ENCODE measurements around the gene ASPDH. TPM values are rescaled to one million over a fixed set of nuclear protein-coding genes. Genes with fewer than 3 reads are reported as not detected.

The ASPDH gene
- total and polyA plus RNA-seq, 7 experiments from 2014 or later: not detected

DNA sequence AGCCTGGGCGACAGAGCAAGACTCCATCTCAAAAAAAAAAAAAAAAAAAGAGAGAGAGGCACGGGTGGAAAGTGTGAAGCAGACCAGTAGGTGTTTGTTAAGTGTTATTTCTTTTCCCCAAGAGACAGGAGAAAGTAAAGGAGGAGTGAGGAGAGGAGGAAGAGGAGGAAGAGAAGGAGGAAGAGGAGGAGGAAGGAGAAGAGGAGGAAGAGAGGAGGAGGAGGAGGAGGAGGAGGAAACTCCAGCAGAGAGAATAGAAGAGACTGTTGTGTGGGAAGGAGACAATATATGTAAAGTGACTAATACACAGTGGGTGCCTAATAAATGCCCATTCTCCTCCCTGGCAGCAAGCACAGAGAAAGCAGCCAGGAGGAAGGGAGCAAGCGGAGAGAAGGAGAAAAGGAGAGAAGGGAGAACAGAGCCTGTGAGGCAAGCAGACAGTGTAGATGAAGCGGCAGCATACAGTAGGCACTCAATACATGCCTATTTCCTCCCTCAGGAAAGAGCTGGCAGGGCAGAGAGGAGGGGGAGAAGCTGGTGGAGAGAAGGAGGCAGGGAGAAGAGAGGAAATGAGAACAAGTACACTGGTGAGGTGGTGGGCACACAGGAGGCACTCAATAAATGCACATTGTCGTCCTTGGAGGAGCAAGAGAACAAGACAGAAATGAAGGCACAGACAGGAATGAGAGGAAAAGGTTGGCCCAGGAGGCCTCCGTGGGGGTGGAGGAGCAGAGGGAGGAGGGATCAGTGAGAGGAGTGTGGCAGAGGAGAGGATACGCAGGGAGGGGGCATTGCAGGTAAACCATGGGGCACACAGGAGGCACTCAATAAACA is 19.3 kb downstream of the ASPDH start:
- H3K36me3 Mint-ChIP-seq: peaks cover 0 to 13% (median 2%) of the 10 kb centered on the region in 5 donors
- peaks cover 0 to 13% of the 10 kb centered on the region in 2 donors for H3K4me1 ChIP-seq (ENCODE audit: control insufficient read depth in 2 of 2, insufficient read depth in 2 of 2, low read length in 2 of 2)
- DNase-seq (no peak), ATAC-seq (no peak)
- H3K9me3 ChIP-seq (ENCODE audit: control insufficient read depth in 2 of 3, low read length in 3 of 3): no peaks in the 10 kb centered on the region
- peaks cover 0 to 1% (median 0%) of the 10 kb centered on the region in 11 donors for H3K9me3 Mint-ChIP-seq
- CTCF ChIA-PET: interaction anchor here (0.8 kb wide), 1 partner anchor 125 kb away, joined by 3 read pairs; no protein-coding TSS in a partner anchor
- POLR2A ChIA-PET: no interaction called here
- H3K27me3 ChIP-seq (ENCODE audit: control insufficient read depth in 2 of 2, insufficient read depth in 2 of 2, low read length in 2 of 2): no peaks in the 10 kb centered on the region
- H3K36me3 ChIP-seq (ENCODE audit: control insufficient read depth in 2 of 3, insufficient read depth in 3 of 3, low read length in 3 of 3): no peaks in the 10 kb centered on the region
- H3K4me1 Mint-ChIP-seq: peaks cover 12 to 24% (median 24%) of the 10 kb centered on the region in 7 donors
- H3K27ac ChIP-seq (ENCODE audit: low read depth, low read length): no peak overlapping the region
- intact Hi-C loops (cut with micrococcal nuclease): no loop called here
- H3K4me3 ChIP-seq (ENCODE audit: low read length): no peak overlapping the region
- H3K27ac Mint-ChIP-seq: peak overlapping the region in 2 of 9 donors; percentile 26 to 55
- H3K4me3 Mint-ChIP-seq: no peak overlapping the region
- peaks cover 0 to 8% (median 0%) of the 10 kb centered on the region in 5 donors for H3K27me3 Mint-ChIP-seq

DNA sequence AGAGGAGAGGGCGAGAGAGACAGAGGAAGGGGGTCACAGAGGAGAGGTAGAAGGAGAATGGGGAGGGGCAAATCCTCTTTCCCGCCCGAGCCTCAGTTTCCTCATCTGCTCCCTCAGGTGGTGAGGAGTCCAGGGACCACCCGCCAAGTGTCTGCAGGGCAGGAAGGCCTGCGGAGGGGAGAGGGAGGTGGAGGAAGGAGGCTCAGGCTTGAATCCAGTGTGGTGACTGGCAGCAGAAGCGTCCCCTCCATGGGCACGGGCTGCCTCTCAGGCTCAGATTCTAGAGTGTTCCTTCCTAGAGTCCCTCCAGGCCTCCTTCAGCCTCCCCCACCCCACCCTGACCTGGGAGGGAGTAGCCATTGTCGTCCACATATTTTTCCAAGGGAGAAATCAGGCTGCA is 20.5 kb downstream of the ASPDH start:
- H3K4me3 ChIP-seq (ENCODE audit: low read length): no peak overlapping the region
- peaks cover 12 to 33% (median 31%) of the 10 kb centered on the region in 7 donors for H3K4me1 Mint-ChIP-seq
- no peak overlapping the region for H3K27ac Mint-ChIP-seq
- H3K4me1 ChIP-seq (ENCODE audit: control insufficient read depth in 2 of 2, insufficient read depth in 2 of 2, low read length in 2 of 2): peaks cover 0 to 13% of the 10 kb centered on the region in 2 donors
- ATAC-seq (no peak), DNase-seq (no peak)
- no peaks in the 10 kb centered on the region for H3K9me3 ChIP-seq (ENCODE audit: control insufficient read depth in 2 of 3, low read length in 3 of 3)
- ChIA-PET POLR2A (no interaction called here), CTCF (no interaction called here)
- H3K4me3 Mint-ChIP-seq: no peak overlapping the region
- H3K27ac ChIP-seq (ENCODE audit: low read depth, low read length): no peak overlapping the region
- intact Hi-C loops (cut with micrococcal nuclease): no loop called here
- H3K36me3 Mint-ChIP-seq: peaks cover 0 to 16% (median 2%) of the 10 kb centered on the region in 5 donors
- no peaks in the 10 kb centered on the region for H3K36me3 ChIP-seq (ENCODE audit: control insufficient read depth in 2 of 3, insufficient read depth in 3 of 3, low read length in 3 of 3)
- peaks cover 0 to 8% (median 0%) of the 10 kb centered on the region in 5 donors for H3K27me3 Mint-ChIP-seq
- H3K27me3 ChIP-seq (ENCODE audit: control insufficient read depth in 2 of 2, insufficient read depth in 2 of 2, low read length in 2 of 2): no peaks in the 10 kb centered on the region
- peaks cover 0 to 1% (median 0%) of the 10 kb centered on the region in 11 donors for H3K9me3 Mint-ChIP-seq

DNA sequence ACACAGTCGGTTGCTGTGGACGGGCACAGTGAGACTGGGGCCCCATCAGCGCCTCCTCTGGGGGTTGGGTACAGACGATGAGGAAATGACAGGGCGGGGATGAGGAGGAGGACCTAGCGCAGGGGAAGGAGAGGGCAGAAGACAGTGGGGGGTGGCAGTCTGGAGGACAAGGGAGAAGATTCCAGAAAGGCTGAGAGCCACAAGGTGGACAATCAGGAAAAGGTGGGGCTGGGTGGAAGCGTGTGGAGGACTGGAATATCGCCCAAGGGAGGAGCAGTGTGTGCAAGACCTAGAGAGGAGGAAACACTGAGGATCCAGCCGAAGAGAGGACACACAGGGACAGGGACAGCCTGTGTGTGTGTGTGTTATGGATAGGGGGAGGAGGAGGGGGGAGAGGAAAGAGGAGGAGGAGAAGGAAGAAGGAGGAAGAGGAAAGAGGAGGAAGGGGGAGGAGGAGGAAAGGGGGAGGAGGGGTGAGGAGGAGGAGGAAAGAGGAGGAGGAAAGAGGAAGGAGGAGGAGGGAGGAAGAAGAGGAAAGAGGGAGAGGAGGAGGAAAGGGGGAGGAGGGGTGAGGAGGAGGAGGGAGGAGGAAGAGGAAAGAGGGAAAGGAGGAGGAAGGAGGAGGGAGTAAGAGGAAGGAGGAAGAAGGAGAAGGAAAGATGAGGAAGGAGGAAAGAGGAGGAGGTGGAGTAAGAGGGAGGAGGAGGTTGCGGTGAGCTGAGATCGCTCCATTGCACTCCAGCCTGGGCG is 21.2 kb downstream of the ASPDH start:
- H3K27ac Mint-ChIP-seq: peak overlapping the region in 6 of 9 donors; percentile 16 to 84 (median 61)

DNA sequence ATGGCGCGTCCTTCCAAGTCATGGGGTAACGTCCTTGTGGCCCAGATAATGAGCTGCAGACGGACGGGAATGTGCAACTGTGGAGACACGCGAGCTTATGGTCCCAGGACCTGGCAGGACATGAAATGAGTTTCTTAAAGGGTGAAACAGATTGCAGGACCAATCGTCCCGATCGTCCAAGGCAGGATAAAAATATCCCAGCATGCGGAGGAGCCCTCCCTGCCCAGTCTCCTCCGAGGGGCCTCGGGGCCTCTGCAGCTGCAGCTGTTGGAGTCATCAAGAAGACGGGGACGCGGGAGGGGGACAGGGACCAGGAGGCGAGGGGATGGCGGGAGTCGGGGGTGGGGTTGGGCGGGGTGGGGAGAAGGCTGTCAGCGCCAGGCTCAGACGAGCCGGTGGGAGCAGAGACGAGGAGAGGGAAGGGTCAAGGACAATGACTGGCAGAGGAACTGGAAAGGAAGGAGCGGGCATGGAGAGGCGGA is 22.7 kb downstream of the ASPDH start:
- intact Hi-C loops (cut with micrococcal nuclease): no loop called here
- CTCF ChIA-PET: no interaction called here
- no peaks in the 10 kb centered on the region for H3K36me3 ChIP-seq (ENCODE audit: control insufficient read depth in 2 of 3, insufficient read depth in 3 of 3, low read length in 3 of 3)
- H3K9me3 ChIP-seq (ENCODE audit: control insufficient read depth in 2 of 3, low read length in 3 of 3): no peaks in the 10 kb centered on the region
- peaks cover 0 to 16% (median 8%) of the 10 kb centered on the region in 5 donors for H3K36me3 Mint-ChIP-seq
- peaks cover 0 to 1% (median 0%) of the 10 kb centered on the region in 11 donors for H3K9me3 Mint-ChIP-seq
- H3K27me3 ChIP-seq (ENCODE audit: control insufficient read depth in 2 of 2, insufficient read depth in 2 of 2, low read length in 2 of 2): no peaks in the 10 kb centered on the region
- peak overlapping the region in 4 of 9 donors; percentile 20 to 84 (median 37) for H3K27ac Mint-ChIP-seq
- H3K4me3 Mint-ChIP-seq: peak overlapping the region in 4 of 10 donors; percentile 23 to 87 (median 50)
- H3K27me3 Mint-ChIP-seq: peaks cover 0 to 8% (median 0%) of the 10 kb centered on the region in 5 donors
- no peak overlapping the region for H3K4me3 ChIP-seq (ENCODE audit: low read length)
- ATAC-seq (no peak), DNase-seq (no peak)
- H3K4me1 ChIP-seq (ENCODE audit: control insufficient read depth in 2 of 2, insufficient read depth in 2 of 2, low read length in 2 of 2): peaks cover 0 to 13% of the 10 kb centered on the region in 2 donors
- peaks cover 12 to 41% (median 33%) of the 10 kb centered on the region in 7 donors for H3K4me1 Mint-ChIP-seq
- POLR2A ChIA-PET: no interaction called here
- no peak overlapping the region for H3K27ac ChIP-seq (ENCODE audit: low read depth, low read length)

More for the DNA sequence above, 21.2 kb downstream of the ASPDH start:
- Mint-ChIP-seq H3K4me3 (peak overlapping the region; percentile 27 to 87 (median 58)), H3K9me3 (peaks cover 0 to 1% (median 0%) of the 10 kb centered on the region in 11 donors), H3K4me1 (peaks cover 12 to 36% (median 33%) of the 10 kb centered on the region in 7 donors), H3K36me3 (peaks cover 0 to 16% (median 4%) of the 10 kb centered on the region in 5 donors), H3K27me3 (peaks cover 0 to 8% (median 0%) of the 10 kb centered on the region in 5 donors)
- Histone ChIP-seq H3K27me3 (ENCODE audit: control insufficient read depth in 2 of 2, insufficient read depth in 2 of 2, low read length in 2 of 2) (no peaks in the 10 kb centered on the region), H3K4me1 (ENCODE audit: control insufficient read depth in 2 of 2, insufficient read depth in 2 of 2, low read length in 2 of 2) (peaks cover 0 to 13% of the 10 kb centered on the region in 2 donors), H3K4me3 (ENCODE audit: low read length) (no peak overlapping the region), H3K9me3 (ENCODE audit: control insufficient read depth in 2 of 3, low read length in 3 of 3) (no peaks in the 10 kb centered on the region), H3K36me3 (ENCODE audit: control insufficient read depth in 2 of 3, insufficient read depth in 3 of 3, low read length in 3 of 3) (no peaks in the 10 kb centered on the region), H3K27ac (ENCODE audit: low read depth, low read length) (no peak overlapping the region)
- intact Hi-C loops (cut with micrococcal nuclease): loop anchor here in 1 of 2 donors (1.0 kb wide), 1 partner anchor 31 kb away; no protein-coding TSS in a partner anchor
- ATAC-seq (peak; percentile 89), DNase-seq (peak in 2 of 9 donors; percentile 30 to 40)
- CTCF ChIA-PET: no interaction called here
- POLR2A ChIA-PET: no interaction called here

DNA sequence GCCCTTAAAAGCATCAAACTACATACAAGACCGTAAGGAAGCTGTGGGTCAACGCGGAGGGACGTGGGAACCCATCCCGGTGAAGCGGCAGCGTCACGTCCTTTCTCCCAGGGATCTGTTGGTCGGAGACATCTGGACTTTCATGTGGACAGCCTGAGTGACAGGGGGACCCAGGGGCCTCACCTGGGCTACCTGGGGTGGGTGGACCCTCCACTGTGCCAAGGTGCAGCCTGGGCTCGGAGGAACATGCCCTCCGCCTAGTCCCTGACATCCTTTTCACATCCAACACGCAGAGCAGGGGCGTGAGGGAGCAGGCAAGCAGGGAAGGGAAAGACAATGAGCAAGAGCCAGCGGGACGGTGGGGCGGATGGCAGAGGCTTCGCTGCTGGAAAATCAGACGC is 23.3 kb downstream of the ASPDH start:
- DNase-seq (no peak), ATAC-seq (no peak)
- peaks cover 0 to under 1% (median 0%) of the 10 kb centered on the region in 3 experiments for H3K36me3 ChIP-seq (ENCODE audit: control insufficient read depth in 2 of 3, insufficient read depth in 3 of 3, low read length in 3 of 3)
- CTCF ChIA-PET: no interaction called here
- peaks cover 0 to 13% of the 10 kb centered on the region in 2 donors for H3K4me1 ChIP-seq (ENCODE audit: control insufficient read depth in 2 of 2, insufficient read depth in 2 of 2, low read length in 2 of 2)
- H3K27me3 ChIP-seq (ENCODE audit: control insufficient read depth in 2 of 2, insufficient read depth in 2 of 2, low read length in 2 of 2): no peaks in the 10 kb centered on the region
- no peak overlapping the region for H3K4me3 ChIP-seq (ENCODE audit: low read length)
- no peak overlapping the region for H3K27ac ChIP-seq (ENCODE audit: low read depth, low read length)
- H3K27me3 Mint-ChIP-seq: peaks cover 0 to 8% (median 0%) of the 10 kb centered on the region in 5 donors
- H3K9me3 Mint-ChIP-seq: peaks cover 0 to 3% (median 0%) of the 10 kb centered on the region in 11 donors
- H3K36me3 Mint-ChIP-seq: peaks cover 0 to 16% (median 12%) of the 10 kb centered on the region in 5 donors
- H3K27ac Mint-ChIP-seq: peak overlapping the region in 2 of 9 donors; percentile 22 to 30
- H3K4me3 Mint-ChIP-seq: peak overlapping the region in 2 of 10 donors; percentile 36 to 44
- POLR2A ChIA-PET: no interaction called here
- H3K4me1 Mint-ChIP-seq: peaks cover 12 to 41% (median 33%) of the 10 kb centered on the region in 7 donors
- intact Hi-C loops (cut with micrococcal nuclease): no loop called here
- no peaks in the 10 kb centered on the region for H3K9me3 ChIP-seq (ENCODE audit: control insufficient read depth in 2 of 3, low read length in 3 of 3)

DNA sequence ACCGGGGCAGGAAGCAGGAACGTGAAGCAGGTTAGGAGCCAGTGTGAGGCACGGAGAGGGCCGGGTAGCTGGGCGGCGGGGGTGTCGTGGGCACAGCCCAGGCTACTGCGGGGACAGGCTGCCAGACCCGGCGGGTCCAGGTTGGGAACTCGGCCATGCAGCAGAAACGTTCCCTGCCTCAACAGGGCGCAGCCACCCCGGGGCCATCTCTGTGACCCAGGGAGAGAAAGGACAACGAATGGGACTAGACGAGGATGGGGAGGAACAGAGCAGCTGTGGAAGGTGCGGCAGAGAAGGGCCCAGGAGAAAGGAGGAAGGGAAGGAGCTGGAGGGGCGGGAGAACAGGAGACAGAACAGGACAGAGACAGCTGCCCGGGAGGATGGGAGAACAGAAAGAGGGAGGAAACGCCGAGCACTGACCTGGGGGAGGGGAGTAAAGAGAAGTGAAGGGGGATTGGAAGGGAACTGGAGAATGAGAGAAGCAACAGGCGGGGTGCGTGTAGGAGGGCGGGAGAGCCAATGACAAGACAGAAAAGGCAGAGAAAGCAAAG is 24.2 kb downstream of the ASPDH start:
- Mint-ChIP-seq H3K27ac (peak overlapping the region in 1 of 9 donors; percentile 50), H3K4me1 (peaks cover 12 to 41% (median 33%) of the 10 kb centered on the region in 7 donors), H3K9me3 (peaks cover 0 to 4% (median 0%) of the 10 kb centered on the region in 11 donors), H3K36me3 (peaks cover 0 to 21% (median 7%) of the 10 kb centered on the region in 5 donors), H3K27me3 (peaks cover 0 to 8% (median 0%) of the 10 kb centered on the region in 5 donors), H3K4me3 (peak overlapping the region in 1 of 10 donors; percentile 13)
- H3K4me3 ChIP-seq (ENCODE audit: low read length): no peak overlapping the region
- ChIA-PET CTCF (no interaction called here), POLR2A (no interaction called here)
- DNase-seq (no peak), ATAC-seq (no peak)
- intact Hi-C loops (cut with micrococcal nuclease): no loop called here
- no peaks in the 10 kb centered on the region for H3K9me3 ChIP-seq (ENCODE audit: control insufficient read depth in 2 of 3, low read length in 3 of 3)
- peaks cover 0 to 9% (median 0%) of the 10 kb centered on the region in 3 experiments for H3K36me3 ChIP-seq (ENCODE audit: control insufficient read depth in 2 of 3, insufficient read depth in 3 of 3, low read length in 3 of 3)
- H3K4me1 ChIP-seq (ENCODE audit: control insufficient read depth in 2 of 2, insufficient read depth in 2 of 2, low read length in 2 of 2): peaks cover 0 to 13% of the 10 kb centered on the region in 2 donors
- no peaks in the 10 kb centered on the region for H3K27me3 ChIP-seq (ENCODE audit: control insufficient read depth in 2 of 2, insufficient read depth in 2 of 2, low read length in 2 of 2)
- H3K27ac ChIP-seq (ENCODE audit: low read depth, low read length): no peak overlapping the region

Data from naive thymus-derived CD4-positive, alpha-beta T cell (primary cell).